HG02763 (cell line): Measurements from ENCODE around the gene TAL2.

Experiments used
- ATAC-seq: cut with Tn5 transposase; IDR thresholded peaks from one replicate; pipeline ENCODE4 v1.9.1; 2021; ENCODE audit warnings: mild to moderate bottlenecking, moderate library complexity; ENCODE audit not compliant: unreplicated experiment

TAL2 gene

DNA sequence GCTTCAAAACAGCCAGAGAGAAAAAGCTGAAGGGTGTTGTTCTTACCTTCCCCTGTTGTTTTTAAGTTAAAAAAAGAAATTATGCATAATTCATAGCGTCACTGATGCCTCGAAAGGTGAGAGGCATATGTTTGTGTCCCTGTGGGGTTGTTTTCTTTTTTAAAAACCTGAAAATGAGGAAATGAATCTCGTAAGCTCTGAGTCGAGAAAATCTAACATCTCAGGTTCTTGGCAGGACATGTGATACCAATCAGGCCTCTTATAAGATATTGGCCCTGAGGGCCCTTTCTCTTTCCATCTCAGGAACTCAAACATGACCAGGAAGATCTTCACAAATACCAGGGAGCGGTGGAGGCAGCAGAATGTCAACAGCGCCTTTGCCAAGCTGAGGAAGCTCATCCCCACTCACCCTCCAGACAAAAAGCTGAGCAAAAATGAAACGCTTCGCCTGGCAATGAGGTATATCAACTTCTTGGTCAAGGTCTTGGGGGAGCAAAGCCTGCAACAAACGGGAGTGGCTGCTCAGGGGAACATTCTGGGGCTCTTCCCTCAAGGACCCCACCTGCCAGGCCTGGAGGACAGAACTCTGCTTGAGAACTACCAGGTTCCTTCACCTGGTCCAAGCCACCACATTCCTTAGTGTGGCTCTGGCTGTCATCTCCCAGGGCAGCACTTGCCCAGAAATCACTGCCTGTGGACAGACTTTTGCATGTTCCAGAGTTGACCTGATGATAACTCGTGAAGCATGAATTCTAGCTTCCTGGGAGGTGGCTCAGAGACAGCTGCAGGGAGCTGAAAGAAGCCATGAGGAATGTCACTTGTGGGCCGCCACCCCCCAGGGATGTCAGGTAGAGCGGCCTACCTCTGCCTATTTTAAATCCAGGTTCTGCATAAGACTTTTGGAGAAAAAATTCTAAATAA lies at the start of gene TAL2:
TAL2 (plus strand) TSS at position 274 of the 921 bp plus-strand sequence; CDS start at position 314, 40 bp downstream.
- peak; percentile 88 for ATAC-seq

DNA sequence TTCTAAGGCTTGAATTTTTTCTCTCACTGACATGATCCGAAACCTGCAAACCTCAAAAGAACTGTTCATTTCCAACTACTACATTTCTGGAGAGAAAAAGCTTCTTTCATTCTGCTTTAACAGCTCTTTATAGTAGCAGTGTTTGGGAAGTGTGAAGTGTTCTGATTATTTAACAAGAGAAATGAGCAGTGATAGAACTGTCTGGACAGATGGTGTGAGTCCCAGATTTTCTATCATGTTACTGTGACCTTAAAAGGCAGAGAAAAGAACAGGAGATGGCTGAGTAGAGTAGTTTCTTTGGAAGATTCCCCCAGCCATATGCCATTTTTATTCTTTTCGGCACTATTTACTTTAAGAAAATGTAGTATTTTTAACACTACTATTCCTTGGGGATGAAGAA lies 41.3 kb upstream of the TAL2 start:
- ATAC-seq = no peak

DNA sequence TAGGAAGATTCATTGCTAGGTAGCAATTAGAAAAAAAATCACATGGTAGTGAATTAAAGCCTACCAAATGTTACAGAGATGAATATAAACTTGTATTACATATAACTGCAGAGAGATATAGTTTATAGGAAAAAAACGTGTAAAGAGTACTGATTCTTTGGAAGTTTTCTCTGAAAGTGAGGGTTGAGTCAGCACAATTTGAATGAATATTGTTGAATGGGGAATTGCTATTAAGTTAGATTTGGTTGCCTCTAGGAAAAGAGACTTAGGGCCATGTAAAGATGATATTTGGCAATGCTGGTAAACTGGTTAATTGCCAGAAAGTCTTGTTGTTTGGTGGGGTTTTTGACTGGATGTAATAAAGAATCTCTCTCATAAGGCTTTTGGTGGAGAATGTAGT lies 37.2 kb upstream of the TAL2 start:
- ATAC-seq = no peak

DNA sequence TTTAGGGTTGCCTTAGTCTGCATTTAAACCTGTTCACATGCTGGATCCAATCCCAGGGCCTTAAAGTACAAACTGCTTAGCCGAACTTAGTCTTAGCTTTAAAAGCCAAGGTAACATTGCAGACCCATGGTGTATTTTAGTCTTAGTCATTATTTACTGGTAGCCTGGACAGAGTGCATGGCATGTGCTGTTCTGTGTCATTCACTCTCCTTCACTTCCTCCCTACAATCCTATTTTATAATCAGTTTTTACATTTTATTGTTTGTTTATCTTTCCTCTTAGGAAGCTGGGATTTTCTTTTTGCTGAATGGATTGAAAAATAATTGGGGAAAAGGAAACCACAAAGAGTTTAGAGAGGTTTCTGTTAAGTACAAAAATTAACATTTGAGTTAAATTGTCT lies 29.4 kb upstream of the TAL2 start:
- ATAC-seq = no peak

DNA sequence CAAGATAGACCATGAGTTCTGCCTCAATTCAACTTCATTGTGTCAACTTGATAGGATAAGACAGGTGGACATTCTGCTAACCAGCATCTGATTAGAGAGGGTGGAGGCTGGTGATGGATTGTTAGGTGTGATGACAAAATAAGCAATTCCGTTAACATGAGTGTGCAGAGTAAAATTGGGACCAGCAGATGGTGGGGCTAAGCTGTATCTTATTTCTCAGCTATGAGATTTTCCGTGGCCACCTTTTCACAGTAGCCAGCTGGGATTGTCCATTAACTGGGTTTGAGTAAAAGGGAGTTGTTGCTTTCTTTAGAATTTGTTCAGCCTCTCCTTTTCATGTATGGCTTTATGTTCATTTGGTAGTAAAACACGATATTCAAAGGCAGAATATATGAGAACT lies 28.8 kb upstream of the TAL2 start:
- ATAC-seq = no peak

DNA sequence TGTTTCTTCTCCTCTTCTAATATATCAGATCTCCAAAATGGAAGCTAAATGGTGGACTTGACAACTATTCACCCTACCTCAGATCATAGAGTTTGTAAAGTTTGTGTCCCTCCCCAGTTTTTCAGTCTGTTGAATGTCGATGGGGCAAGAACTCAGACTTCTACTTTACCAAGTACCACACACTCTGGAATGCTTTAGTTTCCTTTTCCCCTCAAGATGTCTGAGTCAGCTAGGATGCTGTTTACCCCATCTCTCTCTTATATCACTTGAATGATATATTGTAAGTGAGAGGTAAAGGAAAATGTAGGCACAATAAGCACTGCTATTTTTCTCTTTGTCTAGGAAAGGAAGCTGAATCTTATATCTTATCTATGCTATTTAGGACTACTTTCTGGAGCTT lies 25.9 kb upstream of the TAL2 start:
- ATAC-seq = no peak

DNA sequence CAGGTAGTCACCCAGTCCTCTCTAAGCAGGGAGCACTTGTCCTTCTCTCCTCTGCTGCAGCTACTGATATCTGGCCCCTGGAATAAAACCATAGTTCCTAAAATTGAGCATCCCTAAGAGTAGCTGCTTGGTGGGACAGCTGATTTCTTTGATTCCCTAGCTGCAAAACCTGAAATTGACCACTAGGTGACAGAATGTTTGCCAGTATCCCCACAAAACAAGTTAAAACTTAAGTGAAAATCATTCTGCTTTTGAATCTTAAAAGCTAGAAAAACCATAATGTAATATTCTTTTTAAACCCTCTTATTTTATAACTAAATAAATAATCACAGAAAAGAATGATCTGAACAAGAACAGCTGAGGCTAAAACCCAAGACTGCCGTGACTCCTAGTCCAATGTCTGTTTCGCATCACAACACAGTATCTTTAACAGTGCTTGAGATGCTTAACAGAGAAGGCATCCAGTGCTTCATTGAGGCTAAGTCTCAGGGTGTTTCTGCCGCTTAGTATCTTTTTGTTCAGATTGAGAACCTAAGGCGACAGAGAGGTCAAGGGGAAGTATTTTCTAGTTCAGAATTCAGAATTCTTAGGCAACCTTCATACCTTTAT lies 24.4 kb upstream of the TAL2 start:
- no peak for ATAC-seq

DNA sequence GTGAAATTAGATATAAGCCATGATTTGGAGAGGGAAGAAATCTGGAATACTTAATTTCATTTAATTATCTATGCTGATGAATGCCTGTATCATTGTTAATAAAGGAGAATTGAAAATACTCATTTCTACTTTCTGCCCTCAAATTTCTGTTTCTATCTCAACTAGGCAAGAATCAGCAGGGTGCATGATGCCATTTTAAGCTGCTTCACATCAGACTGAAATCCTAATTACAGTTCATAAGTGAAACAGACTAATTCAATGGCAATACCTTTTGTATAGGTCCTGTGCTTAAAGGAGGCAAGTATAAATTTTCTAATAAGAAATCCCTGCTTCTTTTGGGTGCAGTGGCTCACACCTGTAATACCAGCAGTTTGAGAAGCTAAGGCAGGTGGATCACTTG lies 22.3 kb upstream of the TAL2 start:
- no peak for ATAC-seq

DNA sequence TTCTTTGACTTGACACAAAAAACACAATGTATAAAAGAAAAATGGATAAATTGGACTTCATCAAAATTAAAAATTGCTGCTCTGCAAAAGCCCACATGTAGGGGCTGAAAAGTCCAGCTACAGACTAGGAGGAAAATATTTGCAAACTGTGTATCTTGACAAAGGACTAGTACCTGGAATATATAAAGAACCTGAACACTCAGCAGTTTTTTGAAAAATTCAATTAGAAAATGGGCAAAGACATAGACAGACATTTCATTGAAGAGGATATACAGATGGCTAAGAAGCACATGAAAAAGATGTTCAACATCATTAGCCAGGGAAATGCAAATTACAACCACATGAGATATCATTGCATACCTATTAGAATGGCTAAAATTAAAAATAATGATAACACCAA lies 18.5 kb upstream of the TAL2 start:
- ATAC-seq = no peak

DNA sequence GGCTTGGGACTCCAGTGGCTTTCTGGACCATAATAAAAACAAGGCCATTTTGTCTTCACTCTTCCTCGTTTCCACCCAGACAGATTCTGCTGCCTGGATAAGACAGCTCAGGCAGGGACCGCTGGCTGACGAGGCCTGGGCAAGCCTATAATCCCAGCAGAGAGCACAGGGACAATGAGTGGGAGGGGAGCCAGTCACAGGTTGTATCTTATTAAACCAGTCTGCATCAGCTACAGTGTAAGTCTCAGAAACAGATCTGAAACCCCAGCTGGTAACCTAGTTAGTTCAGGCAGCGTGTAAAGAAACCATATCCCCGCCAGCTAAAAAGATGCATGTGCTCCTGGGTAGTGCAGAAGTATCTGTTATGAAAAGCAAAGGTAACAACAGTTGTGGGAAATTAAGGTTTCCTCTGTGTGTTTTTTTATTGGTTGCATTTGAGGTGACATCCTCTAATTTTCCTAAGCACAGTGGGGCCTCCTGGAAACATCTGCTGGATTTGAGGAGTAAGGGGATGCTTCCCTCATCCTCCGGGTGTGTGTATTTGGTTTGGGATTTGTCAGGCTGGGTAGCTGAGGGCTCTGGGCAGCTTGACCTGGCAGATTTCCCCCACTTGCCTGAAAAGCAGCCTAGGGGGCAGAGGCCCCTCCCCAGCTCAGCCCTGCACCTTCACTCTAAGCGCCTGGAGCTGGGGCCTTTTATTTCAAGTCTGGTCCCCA lies 15.2 kb upstream of the TAL2 start:
- no peak for ATAC-seq

DNA sequence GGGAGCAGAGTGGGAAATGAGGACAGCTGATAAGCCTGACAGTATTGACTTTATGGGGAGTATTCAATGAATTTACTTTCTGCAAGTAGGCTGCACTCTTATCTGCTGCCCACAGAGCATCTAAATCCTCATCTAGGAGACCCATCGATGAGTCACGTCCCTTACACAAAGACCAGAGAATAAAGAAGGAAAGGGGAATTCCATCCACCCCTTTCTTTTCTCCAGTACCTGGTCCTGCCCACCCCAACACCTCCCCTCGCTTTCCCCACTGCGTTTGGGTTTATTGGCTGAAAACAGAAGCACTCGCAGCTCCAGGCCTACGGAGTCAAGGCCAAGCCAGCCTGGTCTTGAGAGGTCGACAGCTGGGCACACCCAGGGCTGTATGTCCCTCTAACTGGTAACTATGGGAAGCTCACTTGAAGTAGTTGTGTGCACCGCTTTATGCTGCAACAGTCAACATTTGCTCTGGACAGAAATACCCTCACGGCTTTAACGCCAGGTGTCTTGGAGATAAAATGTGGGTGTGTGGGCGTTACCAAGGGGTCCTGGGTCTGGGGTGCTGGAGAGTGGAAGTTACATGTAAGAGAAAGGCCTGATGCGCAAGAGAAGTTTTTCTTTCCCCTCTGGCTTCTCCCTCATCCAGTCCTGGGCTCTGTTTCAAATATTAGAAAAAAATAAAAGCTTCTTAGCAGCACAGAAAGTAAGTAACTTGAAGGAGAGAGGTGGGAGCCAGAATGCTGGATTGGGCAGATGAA lies 14.5 kb upstream of the TAL2 start:
- no peak for ATAC-seq

DNA sequence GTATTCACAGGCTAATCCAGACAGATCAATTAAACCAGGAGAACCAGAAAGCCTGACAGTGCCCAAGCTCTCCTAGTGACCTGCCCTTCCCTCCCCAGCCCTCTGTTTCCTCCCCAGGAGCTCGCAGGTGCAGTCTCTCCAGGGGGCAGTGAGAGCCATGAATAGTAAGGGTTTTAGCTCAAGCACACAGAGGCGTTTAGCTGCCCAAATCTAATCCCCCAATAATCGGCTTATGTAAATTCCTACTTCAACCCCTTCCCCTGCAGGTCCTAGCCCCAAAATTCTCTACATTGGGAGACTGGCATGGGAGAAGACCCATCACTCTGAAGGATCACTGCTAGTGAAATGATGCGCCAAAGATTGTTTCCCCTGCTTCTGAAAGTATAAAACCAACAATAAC lies 10.5 kb upstream of the TAL2 start:
- no peak for ATAC-seq

DNA sequence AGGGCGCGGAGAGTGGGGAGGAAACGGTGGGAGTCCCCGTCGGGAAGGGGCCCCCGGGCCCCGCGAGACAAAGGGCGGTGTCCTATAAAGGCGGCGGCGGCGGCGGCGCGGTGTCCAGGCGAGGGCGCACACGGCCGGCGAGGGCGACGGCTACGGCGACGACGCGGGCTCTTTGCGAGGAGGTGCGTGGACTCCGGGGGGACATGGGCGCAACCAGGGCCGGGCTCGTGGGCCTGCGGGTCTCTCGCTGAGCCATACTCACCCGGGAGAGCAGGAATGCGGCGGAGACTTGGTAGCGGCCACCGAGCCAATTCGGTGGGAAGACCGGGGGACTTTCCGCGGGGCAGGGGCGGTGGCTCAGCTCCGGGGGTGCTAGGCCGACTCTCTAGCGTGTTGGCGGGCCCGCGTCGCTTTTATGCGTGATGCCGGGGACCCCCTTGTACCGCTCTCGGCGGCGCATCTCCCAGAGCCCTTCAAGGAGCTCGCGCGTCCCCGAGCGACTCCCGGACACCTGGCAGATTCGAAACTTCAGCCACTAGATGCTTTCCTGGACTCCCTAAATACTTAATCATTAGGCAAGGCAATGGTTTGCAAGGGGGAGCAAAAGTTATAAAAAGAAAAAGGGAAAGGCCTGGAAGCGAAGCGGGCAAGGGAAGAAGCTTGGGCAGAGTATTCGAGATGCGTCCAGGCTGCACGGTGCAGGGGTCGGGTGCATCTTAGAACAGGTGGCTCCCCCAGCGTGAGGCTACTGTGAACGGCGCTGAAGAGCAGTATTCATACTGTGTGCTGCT lies 5.9 kb upstream of the TAL2 start:
- no peak for ATAC-seq

DNA sequence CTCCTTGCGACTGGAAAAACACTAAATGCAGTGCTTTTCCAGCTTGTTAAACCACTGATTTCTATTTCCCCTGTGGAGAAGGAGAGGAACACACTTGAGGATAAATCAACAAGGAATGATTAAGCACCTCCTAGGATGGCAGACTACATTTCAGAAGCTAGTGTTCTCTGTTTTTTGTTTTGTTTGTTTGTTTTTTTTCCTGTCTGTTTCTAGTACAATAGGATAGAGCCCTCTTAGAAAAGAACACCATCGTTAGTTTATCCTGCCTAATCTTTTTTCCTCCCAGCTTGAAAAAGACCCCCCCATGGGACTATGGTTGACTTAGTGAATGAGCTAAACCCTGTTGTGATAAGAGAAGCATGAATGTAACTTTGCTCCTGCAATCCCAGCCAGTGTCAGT lies 3.9 kb upstream of the TAL2 start:
- ATAC-seq = no peak

DNA sequence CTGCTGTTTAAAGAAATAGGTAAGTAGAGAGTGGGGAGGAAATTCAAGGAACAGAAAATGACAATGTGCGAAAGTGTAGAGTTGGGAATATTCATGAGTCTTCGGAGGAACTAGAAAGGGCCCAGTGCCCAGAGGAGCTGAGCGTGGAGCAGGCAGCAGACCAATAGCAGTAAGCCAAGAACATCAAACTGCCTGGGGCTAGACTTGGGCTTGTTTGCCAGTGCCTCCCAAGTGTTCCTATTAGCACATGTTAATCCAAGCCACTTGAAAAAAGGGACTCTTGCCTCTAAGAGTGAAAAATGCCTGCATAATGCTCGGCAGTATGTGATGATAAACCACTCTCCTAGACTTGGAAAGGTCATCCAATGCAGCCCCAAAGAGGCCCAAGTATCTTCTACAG lies 1.2 kb upstream of the TAL2 start:
- no peak for ATAC-seq

DNA sequence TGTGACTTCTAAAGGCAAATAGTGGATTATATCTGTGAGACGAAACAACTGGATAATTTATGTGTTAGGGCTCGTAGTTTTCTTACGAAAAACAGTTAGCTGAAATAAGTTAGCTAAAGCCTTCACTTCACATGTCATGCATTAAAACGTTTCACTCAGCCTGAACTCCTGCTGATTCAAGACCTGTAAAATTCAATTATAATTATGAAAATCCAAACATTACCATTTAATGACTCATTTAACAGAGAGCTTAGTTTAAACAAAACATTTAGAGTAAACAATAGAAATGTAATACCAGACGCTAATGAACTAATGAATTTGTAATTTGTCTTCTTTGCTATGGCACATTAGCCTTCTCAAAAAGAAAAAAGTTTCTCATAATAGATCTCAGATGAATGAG lies 1.7 kb downstream of the TAL2 start:
- ATAC-seq = no peak

DNA sequence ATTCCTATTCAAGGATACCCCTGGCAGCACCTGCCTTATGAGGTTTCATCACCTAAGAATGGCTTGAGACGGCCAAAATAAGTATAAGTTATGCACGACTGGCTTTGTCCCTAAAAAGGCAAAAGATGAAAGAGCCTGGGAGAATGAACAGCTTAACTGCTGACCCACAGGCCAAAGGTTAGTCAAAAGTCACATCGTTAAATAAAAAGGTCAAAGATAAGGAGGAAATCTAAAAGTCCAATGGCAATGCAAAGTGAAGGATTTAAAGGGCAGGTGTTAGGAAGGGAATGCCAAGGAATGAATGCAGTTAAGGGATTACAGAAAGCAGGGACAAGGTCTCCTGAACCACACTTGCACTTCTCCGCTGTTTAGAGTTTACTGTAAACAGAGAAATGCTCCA lies 5.6 kb downstream of the TAL2 start:
- ATAC-seq = no peak

DNA sequence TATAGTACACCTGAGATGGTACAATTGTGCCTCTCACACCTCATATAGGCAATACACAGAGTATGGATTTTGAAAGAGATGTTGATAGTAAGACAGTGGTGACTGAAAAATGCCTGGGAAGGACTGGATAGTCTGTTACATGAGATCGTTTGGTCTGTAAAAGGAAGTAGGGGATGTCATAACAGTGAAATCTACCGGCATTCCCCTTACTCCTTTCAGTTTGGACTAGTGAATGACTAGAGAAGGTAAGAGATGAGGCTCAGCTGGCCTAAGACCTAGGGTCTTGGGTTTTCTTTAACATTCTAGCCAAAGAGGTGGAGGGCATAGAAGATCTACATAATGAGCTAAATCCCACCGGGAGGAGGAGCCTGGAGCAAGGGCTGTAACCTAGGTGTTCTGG lies 8.1 kb downstream of the TAL2 start:
- no peak for ATAC-seq

DNA sequence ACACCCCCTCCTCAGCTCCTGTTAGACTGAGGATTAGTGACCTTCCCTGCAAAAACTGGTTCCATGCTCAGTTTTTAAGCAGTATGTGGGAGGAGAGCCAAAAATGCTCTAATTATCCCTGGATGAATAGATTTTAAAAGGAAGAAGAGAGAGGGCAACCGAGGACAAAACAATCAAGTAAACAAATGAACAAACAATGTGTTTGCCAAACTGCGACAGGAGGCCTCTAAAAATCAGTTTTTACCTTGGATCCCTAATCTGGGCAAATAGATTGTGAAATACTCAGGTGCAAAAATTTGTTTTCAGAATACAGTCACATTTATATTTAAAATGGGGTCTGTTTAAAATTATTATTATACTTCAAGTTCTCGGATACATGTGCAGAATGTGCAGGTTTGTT lies 8.5 kb downstream of the TAL2 start:
- ATAC-seq = no peak

DNA sequence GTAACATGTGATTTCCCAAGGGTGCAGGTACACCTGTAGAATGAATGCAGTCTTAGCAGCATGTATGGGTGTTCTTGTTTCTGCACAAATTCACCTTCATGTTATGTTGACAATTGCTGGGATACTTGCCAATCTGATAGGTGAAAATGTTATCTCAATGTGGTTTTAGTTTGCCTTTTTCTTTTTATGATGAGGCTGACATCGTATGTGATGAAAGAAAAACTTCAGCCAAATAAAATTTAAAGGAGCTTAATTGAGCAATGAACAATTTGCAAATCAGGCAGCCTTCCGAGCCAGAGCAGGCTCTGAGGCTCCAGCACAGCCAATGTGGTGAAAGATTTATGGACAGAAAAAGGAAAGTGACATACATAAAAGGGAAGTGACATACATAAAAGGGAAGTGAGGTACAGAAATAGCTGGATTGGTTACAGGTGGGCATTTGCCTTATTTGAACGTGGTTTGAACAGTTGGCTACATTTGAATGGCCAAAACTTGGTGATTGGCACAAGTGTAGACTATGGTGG lies 10.5 kb downstream of the TAL2 start:
- no peak for ATAC-seq
